Astrocyte (in vitro differentiated cells and primary cell): ENCODE measurements around the gene TMC4. TPM values are rescaled to one million over a fixed set of nuclear protein-coding genes. Genes with fewer than 3 reads are reported as not detected.

Experiments used
- DNase-seq: peaks from one replicate; pipeline ENCODE4 v3.0.0-alpha.2; 2010; ENCODE audit warnings: low read depth
- FAIRE-seq: peaks from 2 replicates; lab custom pipeline; 2011; peaks lifted over from hg19 to GRCh38; lab: Jason Lieb, UNC
- H2AFZ ChIP-seq: 2 replicates; pipeline ENCODE4 v1.6.0; 2012; ENCODE audit warnings: low read depth, low read length, inconsistent platforms
- H3K27ac ChIP-seq: 2 replicates; pipeline ENCODE4 v1.5.1; 2011; ENCODE audit warnings: low read depth, low read length, inconsistent platforms
- H3K27me3 ChIP-seq: 2 replicates; pipeline ENCODE4 v1.6.0; 2011; ENCODE audit warnings: low read length, inconsistent platforms; ENCODE audit not compliant: insufficient read depth
- H3K36me3 ChIP-seq: 2 replicates; pipeline ENCODE4 v1.5.1; 2011; ENCODE audit warnings: low read length, inconsistent platforms; ENCODE audit not compliant: insufficient read depth
- H3K4me1 ChIP-seq: 2 replicates; pipeline ENCODE4 v1.5.1; 2011; ENCODE audit warnings: low read length, inconsistent platforms; ENCODE audit not compliant: insufficient read depth
- H3K4me2 ChIP-seq: 2 replicates; pipeline ENCODE4 v1.6.0; 2012; ENCODE audit warnings: low read length, inconsistent platforms
- H3K4me3 ChIP-seq: 2 replicates; pipeline ENCODE4 v1.5.1; 2011; ENCODE audit warnings: low read depth, mild to moderate bottlenecking, low read length, inconsistent platforms; ENCODE audit not compliant: insufficient read depth
- H3K79me2 ChIP-seq: 2 replicates; pipeline ENCODE4 v1.6.0; 2012; ENCODE audit warnings: mild to moderate bottlenecking, low read length, inconsistent platforms; ENCODE audit not compliant: insufficient read depth
- H3K9ac ChIP-seq: 2 replicates; pipeline ENCODE4 v1.6.0; 2012; ENCODE audit warnings: mild to moderate bottlenecking, low read length, inconsistent platforms
- H3K9me3 ChIP-seq: 2 replicates; pipeline ENCODE4 v1.5.1; 2012; ENCODE audit warnings: low read depth, mild to moderate bottlenecking, low read length, inconsistent platforms; ENCODE audit not compliant: insufficient read depth
- H4K20me1 ChIP-seq: 2 replicates; pipeline ENCODE4 v1.6.0; 2012; ENCODE audit warnings: low read length, inconsistent platforms; ENCODE audit not compliant: insufficient read depth
- H3K27ac Mint-ChIP-seq: one replicate; pipeline ENCODE4 v1.8.0; 2021; ENCODE audit warnings: mild to moderate bottlenecking, mixed read lengths; ENCODE audit not compliant: unreplicated experiment
- H3K27me3 Mint-ChIP-seq: one replicate; pipeline ENCODE4 v1.8.0; 2021; ENCODE audit warnings: low read depth, mixed read lengths; ENCODE audit not compliant: unreplicated experiment
- H3K36me3 Mint-ChIP-seq: one replicate; pipeline ENCODE4 v1.8.0; 2021; ENCODE audit warnings: low read depth, mixed read lengths; ENCODE audit not compliant: unreplicated experiment
- H3K4me1 Mint-ChIP-seq: one replicate; pipeline ENCODE4 v1.8.0; 2021; ENCODE audit warnings: low read depth, mixed read lengths; ENCODE audit not compliant: unreplicated experiment
- H3K4me3 Mint-ChIP-seq: one replicate; pipeline ENCODE4 v1.8.0; 2021; ENCODE audit warnings: mild to moderate bottlenecking, moderate library complexity, mixed read lengths; ENCODE audit not compliant: unreplicated experiment
- H3K9me3 Mint-ChIP-seq: one replicate; pipeline ENCODE4 v1.8.0; 2021; ENCODE audit warnings: mild to moderate bottlenecking, mixed read lengths; ENCODE audit not compliant: unreplicated experiment
- EZH2 ChIP-seq: IDR thresholded peaks from 2 replicates; pipeline ENCODE4 v1.6.1; 2012; ENCODE audit warnings: mild to moderate bottlenecking, low read length, inconsistent platforms; ENCODE audit not compliant: insufficient read depth
- total RNA-seq: library from RNA; stranded (reverse); gene quantifications from 2 replicates; pipeline ENCODE4 v1.2.1, GENCODE V29; 2021
- TF ChIP-seq, protein P1 (sequence below): IDR thresholded peaks from 2 replicates; pipeline ENCODE4 v1.5.1; 2011; ENCODE audit warnings: low read depth, mild to moderate bottlenecking, inconsistent platforms, low read length, moderate library complexity; ENCODE audit not compliant: insufficient read depth

Gene TMC4
- total RNA-seq, 1 donor from 2014 or later, result 1.9 TPM

DNA sequence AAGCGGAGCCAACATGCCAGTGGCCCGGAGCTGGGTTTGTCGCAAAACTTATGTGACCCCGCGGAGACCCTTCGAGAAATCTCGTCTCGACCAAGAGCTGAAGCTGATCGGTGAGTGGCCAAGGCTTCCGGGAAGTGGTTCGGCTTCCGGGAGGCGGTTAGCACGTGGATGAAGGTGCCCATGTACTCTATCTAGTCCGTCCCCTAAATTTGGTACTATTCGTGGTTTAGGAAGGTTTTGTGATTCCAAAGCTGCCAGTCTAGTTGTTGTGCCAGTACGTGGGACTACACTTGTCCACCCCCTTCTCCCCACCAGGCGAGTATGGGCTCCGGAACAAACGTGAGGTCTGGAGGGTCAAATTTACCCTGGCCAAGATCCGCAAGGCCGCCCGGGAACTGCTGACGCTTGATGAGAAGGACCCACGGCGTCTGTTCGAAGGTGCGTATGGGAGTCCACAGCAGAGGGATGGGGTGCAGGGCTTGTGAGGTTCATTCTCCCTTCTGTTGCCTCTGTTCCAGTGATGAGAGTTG, 28.3 kb upstream of the TMC4 start:
- no peak for TF ChIP-seq EZH2
- TF ChIP-seq, protein P1, sequence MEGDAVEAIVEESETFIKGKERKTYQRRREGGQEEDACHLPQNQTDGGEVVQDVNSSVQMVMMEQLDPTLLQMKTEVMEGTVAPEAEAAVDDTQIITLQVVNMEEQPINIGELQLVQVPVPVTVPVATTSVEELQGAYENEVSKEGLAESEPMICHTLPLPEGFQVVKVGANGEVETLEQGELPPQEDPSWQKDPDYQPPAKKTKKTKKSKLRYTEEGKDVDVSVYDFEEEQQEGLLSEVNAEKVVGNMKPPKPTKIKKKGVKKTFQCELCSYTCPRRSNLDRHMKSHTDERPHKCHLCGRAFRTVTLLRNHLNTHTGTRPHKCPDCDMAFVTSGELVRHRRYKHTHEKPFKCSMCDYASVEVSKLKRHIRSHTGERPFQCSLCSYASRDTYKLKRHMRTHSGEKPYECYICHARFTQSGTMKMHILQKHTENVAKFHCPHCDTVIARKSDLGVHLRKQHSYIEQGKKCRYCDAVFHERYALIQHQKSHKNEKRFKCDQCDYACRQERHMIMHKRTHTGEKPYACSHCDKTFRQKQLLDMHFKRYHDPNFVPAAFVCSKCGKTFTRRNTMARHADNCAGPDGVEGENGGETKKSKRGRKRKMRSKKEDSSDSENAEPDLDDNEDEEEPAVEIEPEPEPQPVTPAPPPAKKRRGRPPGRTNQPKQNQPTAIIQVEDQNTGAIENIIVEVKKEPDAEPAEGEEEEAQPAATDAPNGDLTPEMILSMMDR, result no peak
- Mint-ChIP-seq H3K9me3 (no peaks in the 10 kb centered on the region), H3K36me3 (peaks cover 18% of the 10 kb centered on the region), H3K27me3 (no peaks in the 10 kb centered on the region), H3K27ac (peak overlapping the region; percentile 100), H3K4me1 (peaks cover 32% of the 10 kb centered on the region), H3K4me3 (peak overlapping the region; percentile 99)
- Histone ChIP-seq H3K36me3 (peaks cover 34% of the 10 kb centered on the region), H3K9me3 (no peaks in the 10 kb centered on the region), H3K9ac (peak overlapping the region; percentile 93), H2AFZ (no peak overlapping the region), H3K27ac (peak overlapping the region; percentile 97), H3K4me2 (peak overlapping the region; percentile 97), H4K20me1 (peaks cover 53% of the 10 kb centered on the region), H3K4me3 (peak overlapping the region; percentile 88), H3K27me3 (no peaks in the 10 kb centered on the region), H3K4me1 (peaks cover 34% of the 10 kb centered on the region), H3K79me2 (peaks cover 61% of the 10 kb centered on the region)
- FAIRE-seq, result no peak
- no peak for DNase-seq

DNA sequence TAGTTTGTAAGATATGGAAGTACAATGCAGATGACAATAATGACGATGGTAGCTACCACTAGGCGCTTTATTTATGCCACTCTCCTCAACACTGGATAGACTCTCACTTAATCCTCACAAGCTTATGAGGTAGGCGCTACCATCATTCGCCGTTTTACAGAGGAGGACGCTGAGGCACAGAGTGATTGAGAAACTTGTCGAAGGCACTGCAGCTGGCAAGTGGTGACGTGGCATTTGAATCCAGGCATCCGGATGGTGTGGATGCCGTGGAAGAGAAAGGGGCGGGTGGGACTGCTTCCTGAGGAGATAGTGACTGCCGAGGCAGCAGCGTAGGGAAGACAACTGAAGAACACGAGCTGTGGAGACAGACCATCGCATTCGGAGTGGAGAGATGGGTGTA, 26.4 kb upstream of the TMC4 start:
- Mint-ChIP-seq H3K4me1 (peaks cover 24% of the 10 kb centered on the region), H3K36me3 (peaks cover 12% of the 10 kb centered on the region), H3K27me3 (no peaks in the 10 kb centered on the region), H3K27ac (peak overlapping the region; percentile 36), H3K4me3 (peak overlapping the region; percentile 99), H3K9me3 (no peaks in the 10 kb centered on the region)
- Histone ChIP-seq H3K4me3 (no peak overlapping the region), H4K20me1 (peaks cover 35% of the 10 kb centered on the region), H3K27me3 (no peaks in the 10 kb centered on the region), H3K79me2 (peaks cover 43% of the 10 kb centered on the region), H3K27ac (no peak overlapping the region), H2AFZ (no peak overlapping the region), H3K4me2 (no peak overlapping the region), H3K36me3 (peaks cover 22% of the 10 kb centered on the region), H3K4me1 (peaks cover 26% of the 10 kb centered on the region), H3K9ac (no peak overlapping the region), H3K9me3 (no peaks in the 10 kb centered on the region)
- FAIRE-seq (no peak), DNase-seq (no peak)
- no peak for TF ChIP-seq EZH2
- TF ChIP-seq, protein P1, result no peak

DNA sequence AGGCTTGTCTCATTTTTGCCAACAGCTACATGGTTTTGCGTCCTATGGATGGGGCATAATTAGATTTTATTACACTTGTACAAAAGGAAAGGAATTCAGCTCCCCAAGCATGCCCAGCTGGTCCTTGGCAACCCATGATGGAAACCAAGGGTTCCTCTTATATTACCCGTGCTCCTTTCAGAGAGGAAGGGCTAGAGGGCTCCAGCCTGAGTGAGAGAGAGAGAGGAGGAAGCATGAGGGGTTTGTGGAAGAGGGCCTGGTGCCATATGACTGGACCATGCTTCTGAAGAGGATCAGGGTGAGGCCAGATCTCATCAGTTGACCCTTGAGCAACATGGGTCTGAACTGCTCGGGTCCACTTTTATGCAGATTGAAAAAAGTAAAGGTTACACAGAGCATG, 24.2 kb upstream of the TMC4 start:
- Mint-ChIP-seq H3K4me3 (no peak overlapping the region), H3K27me3 (no peaks in the 10 kb centered on the region), H3K9me3 (no peaks in the 10 kb centered on the region), H3K36me3 (peaks cover 13% of the 10 kb centered on the region), H3K4me1 (peaks cover 9% of the 10 kb centered on the region), H3K27ac (no peak overlapping the region)
- no peaks in the 10 kb centered on the region for H3K9me3 ChIP-seq
- H3K27ac ChIP-seq, result no peak overlapping the region
- no peak overlapping the region for H2AFZ ChIP-seq
- H3K9ac ChIP-seq, result no peak overlapping the region
- TF ChIP-seq EZH2, result no peak
- TF ChIP-seq, protein P1, result no peak
- peaks cover 36% of the 10 kb centered on the region for H3K79me2 ChIP-seq
- H3K27me3 ChIP-seq, result no peaks in the 10 kb centered on the region
- no peak overlapping the region for H3K4me2 ChIP-seq
- peaks cover 22% of the 10 kb centered on the region for H4K20me1 ChIP-seq
- DNase-seq (no peak), FAIRE-seq (no peak)
- H3K4me1 ChIP-seq, result peaks cover 11% of the 10 kb centered on the region
- peaks cover 7% of the 10 kb centered on the region for H3K36me3 ChIP-seq
- H3K4me3 ChIP-seq, result no peak overlapping the region
